Gastroesophageal sphincter (tissue), 3 donors: ENCODE measurements around the gene ABTB2.

Experiments
- CTCF ChIP-seq, 4 experiments: fragments of 200-600 bp in 2 of 4; fragments of 450-650 bp in 2 of 4; sonication (generic) in 1 of 4; IDR thresholded peaks; one replicate each; pipeline ENCODE4 v1.5.1; 2017 to 2019; ENCODE audit warnings: antibody characterized with exemption in 4 of 4, mild to moderate bottlenecking in 2 of 4, moderate library complexity in 2 of 4
- EP300 ChIP-seq: sonication (generic); formaldehyde crosslinking; IDR thresholded peaks from one replicate; pipeline ENCODE4 v1.6.1; 2017; ENCODE audit warnings: antibody characterized with exemption, mild to moderate bottlenecking
- POLR2AphosphoS5 ChIP-seq: sonication (generic); formaldehyde crosslinking; IDR thresholded peaks from one replicate; pipeline ENCODE4 v1.6.1; 2017; ENCODE audit warnings: antibody characterized with exemption

- TF ChIP-seq CTCF (IDR thresholded peaks at IDR 0.05), result no peak
- TF ChIP-seq POLR2AphosphoS5, result no peak
- TF ChIP-seq EP300, result no peak
Measured at GRCh38 chr11:34394771-34395300, 37.0 kb upstream of the ABTB2 start.
